HepG2 (cell line): ENCODE results near the gene ALG8. TPM values are rescaled to one million over a fixed set of nuclear protein-coding genes. Genes with fewer than 3 reads are reported as not detected.
A peak's percentile ranks its signal among the peaks of the same experiment; 100 is the strongest.

ENCODE experiments used
- ATF1 ChIP-seq: IDR thresholded peaks from 2 replicates; pipeline ENCODE4 v1.6.1; 2016; ENCODE audit warnings: mild to moderate bottlenecking, control low read depth
- ERF ChIP-seq: IDR thresholded peaks from 2 replicates; pipeline ENCODE4 v1.6.1; 2018; ENCODE audit warnings: missing biosample characterization, missing genetic modification reagents
- FOXA3 ChIP-seq: IDR thresholded peaks from 2 replicates; pipeline ENCODE4 v1.6.1; 2016; ENCODE audit warnings: missing genetic modification reagents, missing compliant biosample characterization
- HDAC2 ChIP-seq: sonication (generic); formaldehyde crosslinking; IDR thresholded peaks from 2 replicates; pipeline ENCODE4 v1.4.0; 2020; ENCODE audit warnings: missing genetic modification reagents
- KAT7 ChIP-seq: IDR thresholded peaks from 2 replicates; pipeline ENCODE4 v1.6.1; 2018; ENCODE audit warnings: borderline replicate concordance, missing compliant biosample characterization
- PPARG ChIP-seq: conservative IDR thresholded peaks from 2 replicates; pipeline ENCODE4 v1.6.1; 2016; ENCODE audit warnings: missing biosample characterization, missing genetic modification reagents
- RARA ChIP-seq: IDR thresholded peaks from 2 replicates; pipeline ENCODE4 v1.6.1; 2016; ENCODE audit warnings: missing genetic modification reagents, missing compliant biosample characterization
- RXRA ChIP-seq: sonication (generic); formaldehyde crosslinking; IDR thresholded peaks from 2 replicates; pipeline ENCODE4 v1.5.1; 2020; ENCODE audit warnings: missing genetic modification reagents
- ZKSCAN8 ChIP-seq: IDR thresholded peaks from 2 replicates; pipeline ENCODE4 v1.6.1; 2016; ENCODE audit warnings: borderline replicate concordance, missing genetic modification reagents, missing compliant biosample characterization
- ZMYM4 ChIP-seq: sonication (generic); formaldehyde crosslinking; IDR thresholded peaks from 2 replicates; pipeline ENCODE4 v1.8.1; 2023; ENCODE audit warnings: mild to moderate bottlenecking, missing genetic modification reagents
- ZNF33A ChIP-seq: sonication (generic); formaldehyde crosslinking; IDR thresholded peaks from 2 replicates; pipeline ENCODE4 v1.5.1; 2020; ENCODE audit warnings: missing genetic modification reagents, mild to moderate bottlenecking, moderate library complexity, borderline replicate concordance
- ZNF781 ChIP-seq: sonication (generic); formaldehyde crosslinking; IDR thresholded peaks from 2 replicates; pipeline ENCODE4 v1.5.1; 2020; ENCODE audit warnings: borderline replicate concordance, mild to moderate bottlenecking, missing genetic modification reagents; ENCODE audit errors: not compliant biosample characterization
- polyA plus RNA-seq, 8 experiments: library from polyadenylated mRNA; depleted of rRNA in 3 of 8; stranded (reverse) in 7 of 8; unstranded in 1 of 8; fragments of >200 nt; fragmentation: Illumina TruSeq in 4 of 8; extraction: Trizol in 4 of 8; gene quantifications; 2 replicates each; pipeline versions ENCODE4 v1.2.1 to v1.2.3, GENCODE V29; 2011 to 2016; ENCODE audit warnings: low read depth in 4 of 8, missing spikeins in 1 of 8, mixed read lengths in 1 of 8; ENCODE audit not compliant: insufficient read depth in 1 of 8
- total RNA-seq, 5 experiments: library from RNA; depleted of rRNA; stranded (reverse); fragments of >200 nt; fragmentation: Illumina TruSeq; extraction: Trizol; gene quantifications; 2 replicates each; pipeline ENCODE4 v1.2.3, GENCODE V29; 2016; ENCODE audit warnings: low read depth in 1 of 5
- TF ChIP-seq, protein P1 (sequence below): sonication (generic); formaldehyde crosslinking; IDR thresholded peaks from 2 replicates; pipeline ENCODE4 v1.4.0; 2020; ENCODE audit warnings: missing genetic modification reagents
- TF ChIP-seq, protein P2 (sequence below): sonication (generic); formaldehyde crosslinking; IDR thresholded peaks from 2 replicates; pipeline ENCODE4 v1.8.1; 2023; ENCODE audit warnings: mild to moderate bottlenecking, missing genetic modification reagents
- TF ChIP-seq, protein P3 (sequence below): sonication (generic); formaldehyde crosslinking; IDR thresholded peaks from 2 replicates; pipeline ENCODE4 v1.4.0; 2020; ENCODE audit warnings: missing genetic modification reagents
- TF ChIP-seq, protein P4 (sequence below): IDR thresholded peaks from 2 replicates; pipeline ENCODE4 v1.4.0; 2020; ENCODE audit warnings: mild to moderate bottlenecking, missing genetic modification reagents
- TF ChIP-seq, protein P5 (sequence below): sonication (generic); formaldehyde crosslinking; IDR thresholded peaks from 2 replicates; pipeline ENCODE4 v1.5.1; 2020; ENCODE audit warnings: mild to moderate bottlenecking, moderate library complexity, missing genetic modification reagents

The ALG8 gene
- total and polyA plus RNA-seq, 2 of the 13 experiments (the other 11 are each of a cell fraction or from before 2014, with no cell fraction given) = 75.8 to 88.0 TPM

DNA sequence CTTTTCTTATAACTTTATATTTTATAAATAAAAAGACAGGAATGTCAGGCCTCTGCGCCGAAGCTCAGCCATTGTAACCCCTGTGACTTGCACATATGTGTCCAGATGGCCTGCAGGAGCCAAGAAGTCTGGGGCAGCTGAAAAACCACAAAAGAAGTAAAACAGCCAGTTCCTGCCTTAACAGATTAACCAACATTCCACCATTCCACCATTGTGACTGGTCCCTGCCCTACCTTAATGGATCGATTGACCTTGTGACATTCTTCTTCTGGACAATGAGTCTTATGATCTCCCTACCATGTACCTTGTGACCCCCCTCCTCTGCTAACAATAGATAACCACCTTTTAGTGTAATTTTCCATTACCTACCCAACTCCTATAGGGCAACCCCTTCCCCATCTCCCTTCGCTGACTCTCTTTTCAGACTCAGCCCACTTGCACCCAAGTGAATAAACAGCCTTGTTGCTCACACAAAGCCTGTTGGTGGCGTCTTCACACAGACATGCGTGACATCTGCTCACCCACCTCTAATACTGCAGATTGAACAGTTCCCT is 52.8 kb downstream of the ALG8 start (continued):
- TF ChIP-seq ZNF781 (CRISPR knock-in tag) (peak; percentile 24), RXRA (CRISPR knock-in tag) (peak; percentile 67; the same call in 1 of the 2 replicates), HDAC2 (CRISPR knock-in tag) (peak; percentile 83; the same call in 1 of the 2 replicates), PPARG (CRISPR knock-in tag) (peak; percentile 76), ZKSCAN8 (CRISPR knock-in tag) (peak; percentile 76), ERF (CRISPR knock-in tag) (peak; percentile 55; the same call in 1 of the 2 replicates), KAT7 (0 out of 2 replicates have a peak, but pooled peaks have one; percentile 43), RARA (CRISPR knock-in tag) (peak; percentile 91), FOXA3 (CRISPR knock-in tag) (peak; percentile 92), ATF1 (CRISPR knock-in tag) (peak; percentile 39; the same call in 1 of the 2 replicates), ZMYM4 (CRISPR knock-in tag) (peak; percentile 93), ZNF33A (CRISPR knock-in tag) (peak; percentile 59; the same call in 1 of the 2 replicates)
- TF ChIP-seq, protein P1, sequence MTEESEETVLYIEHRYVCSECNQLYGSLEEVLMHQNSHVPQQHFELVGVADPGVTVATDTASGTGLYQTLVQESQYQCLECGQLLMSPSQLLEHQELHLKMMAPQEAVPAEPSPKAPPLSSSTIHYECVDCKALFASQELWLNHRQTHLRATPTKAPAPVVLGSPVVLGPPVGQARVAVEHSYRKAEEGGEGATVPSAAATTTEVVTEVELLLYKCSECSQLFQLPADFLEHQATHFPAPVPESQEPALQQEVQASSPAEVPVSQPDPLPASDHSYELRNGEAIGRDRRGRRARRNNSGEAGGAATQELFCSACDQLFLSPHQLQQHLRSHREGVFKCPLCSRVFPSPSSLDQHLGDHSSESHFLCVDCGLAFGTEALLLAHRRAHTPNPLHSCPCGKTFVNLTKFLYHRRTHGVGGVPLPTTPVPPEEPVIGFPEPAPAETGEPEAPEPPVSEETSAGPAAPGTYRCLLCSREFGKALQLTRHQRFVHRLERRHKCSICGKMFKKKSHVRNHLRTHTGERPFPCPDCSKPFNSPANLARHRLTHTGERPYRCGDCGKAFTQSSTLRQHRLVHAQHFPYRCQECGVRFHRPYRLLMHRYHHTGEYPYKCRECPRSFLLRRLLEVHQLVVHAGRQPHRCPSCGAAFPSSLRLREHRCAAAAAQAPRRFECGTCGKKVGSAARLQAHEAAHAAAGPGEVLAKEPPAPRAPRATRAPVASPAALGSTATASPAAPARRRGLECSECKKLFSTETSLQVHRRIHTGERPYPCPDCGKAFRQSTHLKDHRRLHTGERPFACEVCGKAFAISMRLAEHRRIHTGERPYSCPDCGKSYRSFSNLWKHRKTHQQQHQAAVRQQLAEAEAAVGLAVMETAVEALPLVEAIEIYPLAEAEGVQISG = peak; percentile 48
- TF ChIP-seq, protein P2, sequence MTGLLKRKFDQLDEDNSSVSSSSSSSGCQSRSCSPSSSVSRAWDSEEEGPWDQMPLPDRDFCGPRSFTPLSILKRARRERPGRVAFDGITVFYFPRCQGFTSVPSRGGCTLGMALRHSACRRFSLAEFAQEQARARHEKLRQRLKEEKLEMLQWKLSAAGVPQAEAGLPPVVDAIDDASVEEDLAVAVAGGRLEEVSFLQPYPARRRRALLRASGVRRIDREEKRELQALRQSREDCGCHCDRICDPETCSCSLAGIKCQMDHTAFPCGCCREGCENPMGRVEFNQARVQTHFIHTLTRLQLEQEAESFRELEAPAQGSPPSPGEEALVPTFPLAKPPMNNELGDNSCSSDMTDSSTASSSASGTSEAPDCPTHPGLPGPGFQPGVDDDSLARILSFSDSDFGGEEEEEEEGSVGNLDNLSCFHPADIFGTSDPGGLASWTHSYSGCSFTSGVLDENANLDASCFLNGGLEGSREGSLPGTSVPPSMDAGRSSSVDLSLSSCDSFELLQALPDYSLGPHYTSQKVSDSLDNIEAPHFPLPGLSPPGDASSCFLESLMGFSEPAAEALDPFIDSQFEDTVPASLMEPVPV = 0 out of 2 replicates have a peak, but pooled peaks have one; percentile 24
- TF ChIP-seq, protein P3, sequence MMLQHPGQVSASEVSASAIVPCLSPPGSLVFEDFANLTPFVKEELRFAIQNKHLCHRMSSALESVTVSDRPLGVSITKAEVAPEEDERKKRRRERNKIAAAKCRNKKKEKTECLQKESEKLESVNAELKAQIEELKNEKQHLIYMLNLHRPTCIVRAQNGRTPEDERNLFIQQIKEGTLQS (CRISPR knock-in tag) = peak; percentile 49; the same call in 1 of the 2 replicates
- TF ChIP-seq, protein P4, sequence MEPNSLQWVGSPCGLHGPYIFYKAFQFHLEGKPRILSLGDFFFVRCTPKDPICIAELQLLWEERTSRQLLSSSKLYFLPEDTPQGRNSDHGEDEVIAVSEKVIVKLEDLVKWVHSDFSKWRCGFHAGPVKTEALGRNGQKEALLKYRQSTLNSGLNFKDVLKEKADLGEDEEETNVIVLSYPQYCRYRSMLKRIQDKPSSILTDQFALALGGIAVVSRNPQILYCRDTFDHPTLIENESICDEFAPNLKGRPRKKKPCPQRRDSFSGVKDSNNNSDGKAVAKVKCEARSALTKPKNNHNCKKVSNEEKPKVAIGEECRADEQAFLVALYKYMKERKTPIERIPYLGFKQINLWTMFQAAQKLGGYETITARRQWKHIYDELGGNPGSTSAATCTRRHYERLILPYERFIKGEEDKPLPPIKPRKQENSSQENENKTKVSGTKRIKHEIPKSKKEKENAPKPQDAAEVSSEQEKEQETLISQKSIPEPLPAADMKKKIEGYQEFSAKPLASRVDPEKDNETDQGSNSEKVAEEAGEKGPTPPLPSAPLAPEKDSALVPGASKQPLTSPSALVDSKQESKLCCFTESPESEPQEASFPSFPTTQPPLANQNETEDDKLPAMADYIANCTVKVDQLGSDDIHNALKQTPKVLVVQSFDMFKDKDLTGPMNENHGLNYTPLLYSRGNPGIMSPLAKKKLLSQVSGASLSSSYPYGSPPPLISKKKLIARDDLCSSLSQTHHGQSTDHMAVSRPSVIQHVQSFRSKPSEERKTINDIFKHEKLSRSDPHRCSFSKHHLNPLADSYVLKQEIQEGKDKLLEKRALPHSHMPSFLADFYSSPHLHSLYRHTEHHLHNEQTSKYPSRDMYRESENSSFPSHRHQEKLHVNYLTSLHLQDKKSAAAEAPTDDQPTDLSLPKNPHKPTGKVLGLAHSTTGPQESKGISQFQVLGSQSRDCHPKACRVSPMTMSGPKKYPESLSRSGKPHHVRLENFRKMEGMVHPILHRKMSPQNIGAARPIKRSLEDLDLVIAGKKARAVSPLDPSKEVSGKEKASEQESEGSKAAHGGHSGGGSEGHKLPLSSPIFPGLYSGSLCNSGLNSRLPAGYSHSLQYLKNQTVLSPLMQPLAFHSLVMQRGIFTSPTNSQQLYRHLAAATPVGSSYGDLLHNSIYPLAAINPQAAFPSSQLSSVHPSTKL (CRISPR knock-in tag) = peak; percentile 97
- TF ChIP-seq, protein P5, sequence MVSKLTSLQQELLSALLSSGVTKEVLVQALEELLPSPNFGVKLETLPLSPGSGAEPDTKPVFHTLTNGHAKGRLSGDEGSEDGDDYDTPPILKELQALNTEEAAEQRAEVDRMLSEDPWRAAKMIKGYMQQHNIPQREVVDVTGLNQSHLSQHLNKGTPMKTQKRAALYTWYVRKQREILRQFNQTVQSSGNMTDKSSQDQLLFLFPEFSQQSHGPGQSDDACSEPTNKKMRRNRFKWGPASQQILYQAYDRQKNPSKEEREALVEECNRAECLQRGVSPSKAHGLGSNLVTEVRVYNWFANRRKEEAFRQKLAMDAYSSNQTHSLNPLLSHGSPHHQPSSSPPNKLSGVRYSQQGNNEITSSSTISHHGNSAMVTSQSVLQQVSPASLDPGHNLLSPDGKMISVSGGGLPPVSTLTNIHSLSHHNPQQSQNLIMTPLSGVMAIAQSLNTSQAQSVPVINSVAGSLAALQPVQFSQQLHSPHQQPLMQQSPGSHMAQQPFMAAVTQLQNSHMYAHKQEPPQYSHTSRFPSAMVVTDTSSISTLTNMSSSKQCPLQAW (CRISPR knock-in tag) = peak; percentile 79
